HCT116 (cell line): ENCODE results near the gene CAPN13. TPM values are rescaled to one million over a fixed set of nuclear protein-coding genes. Genes with fewer than 3 reads are reported as not detected.

ENCODE experiments used
- ATAC-seq: fragments of 200-7000 bp; cut with Tn5 transposase; 2 replicates; pipeline ENCODE4 v1.9.1; 2020; ENCODE audit warnings: mild to moderate bottlenecking, moderate library complexity
- BruUV-seq: library from RNA; stranded (reverse); fragments of 400-500 nt; replicated peaks from 2 replicates; lab custom pipeline; 2021; lab: Mats Ljungman, UMichigan
- CTCF ChIA-PET: fragments of 300-600 bp; sonication (Branson Sonifier 250); formaldehyde crosslinking; loops from one replicate; lab custom pipeline; 2021; ENCODE audit warnings: antibody characterized with exemption; lab: Charles Lee
- POLR2A ChIA-PET: fragments of 300-600, 350-600 bp; sonication (Branson Sonifier 250); formaldehyde crosslinking; loops from one replicate; lab custom pipeline; 2021; ENCODE audit warnings: antibody characterized with exemption; lab: Charles Lee
- RAD21 ChIA-PET, 2 experiments: fragments of 300-600 bp; sonication (Branson Sonifier 250); formaldehyde crosslinking; loops; one replicate each; lab custom pipeline; 2023; ENCODE audit warnings: low total read pairs in 2 of 2; ENCODE audit not compliant: uncharacterized antibody in 2 of 2, unreplicated experiment in 2 of 2, low non-redundant PET in 1 of 2; lab: Charles Lee
- DNase-seq: peaks from one replicate; pipeline ENCODE4 v3.0.0-alpha.2; 2010; ENCODE audit warnings: low read depth, low spot score
- H2AFZ ChIP-seq: fragments of 200-600 bp; shearing (Covaris generic), sonication (generic); 2 replicates; pipeline ENCODE4 v1.6.1; 2017; ENCODE audit warnings: low read depth, mixed run types, mixed read lengths, antibody characterized with exemption, low read length; ENCODE audit not compliant: poor library complexity, severe bottlenecking
- H3K27ac ChIP-seq: 2 replicates; pipeline ENCODE4 v1.5.1; 2012; ENCODE audit warnings: low read depth, low read length
- H3K27me3 ChIP-seq: fragments of 200-600 bp; sonication (generic); 2 replicates; pipeline ENCODE4 v1.6.1; 2016; ENCODE audit warnings: mixed run types, low read length, mixed read lengths; ENCODE audit not compliant: insufficient read depth
- H3K36me3 ChIP-seq, 2 experiments: fragments of 200-500 bp in 1 of 2; fragments of 200-600 bp in 1 of 2; sonication (Bioruptor generic) in 1 of 2; sonication (generic) in 1 of 2; 2 replicates each; pipeline versions ENCODE4 v1.5.1 to v1.6.1; 2014 to 2016; ENCODE audit warnings: low read length in 2 of 2, inconsistent platforms in 1 of 2, mixed read lengths in 1 of 2, mixed run types in 1 of 2; ENCODE audit not compliant: insufficient read depth in 2 of 2, control insufficient read depth in 1 of 2
- H3K4me1 ChIP-seq, 2 experiments: fragments of 200-600 bp in 1 of 2; sonication (generic) in 1 of 2; 2 replicates each; pipeline versions ENCODE4 v1.5.1 to v1.6.1; 2012 to 2017; ENCODE audit warnings: low read length in 2 of 2, inconsistent platforms in 1 of 2, mild to moderate bottlenecking in 1 of 2, mixed read lengths in 1 of 2, mixed run types in 1 of 2, moderate library complexity in 1 of 2; ENCODE audit not compliant: insufficient read depth in 2 of 2, control insufficient read depth in 1 of 2
- H3K4me2 ChIP-seq: fragments of 200-600 bp; sonication (generic); 2 replicates; pipeline ENCODE4 v1.6.1; 2017; ENCODE audit warnings: mixed run types, low read length, mixed read lengths
- H3K4me3 ChIP-seq, 2 experiments: fragments of 200-600 bp in 1 of 2; sonication (generic) in 1 of 2; replicated peaks in 1 of 2; 2 replicates each; pipeline ENCODE4 v1.5.1; 2011 to 2016; ENCODE audit warnings: low read length in 2 of 2, control low read depth in 1 of 2, low read depth in 1 of 2, mild to moderate bottlenecking in 1 of 2, mixed read lengths in 1 of 2, mixed run types in 1 of 2
- H3K79me2 ChIP-seq: fragments of 200-600 bp; sonication (generic); 2 replicates; pipeline ENCODE4 v1.6.1; 2017; ENCODE audit warnings: mild to moderate bottlenecking, mixed run types, low read length, moderate library complexity, mixed read lengths; ENCODE audit not compliant: insufficient read depth
- H3K9ac ChIP-seq: fragments of 200-600 bp; sonication (generic); 2 replicates; pipeline ENCODE4 v1.6.1; 2016; ENCODE audit warnings: low read length, mixed read lengths
- H3K9me2 ChIP-seq: fragments of 200-600 bp; sonication (generic), shearing (Covaris generic); 2 replicates; pipeline ENCODE4 v1.6.1; 2017; ENCODE audit warnings: mixed run types, mild to moderate bottlenecking, moderate library complexity; ENCODE audit not compliant: insufficient read depth
- H3K9me3 ChIP-seq, 2 experiments: fragments of 200-500 bp in 1 of 2; fragments of 200-600 bp in 1 of 2; sonication (Bioruptor generic) in 1 of 2; sonication (generic) in 1 of 2; 2 replicates each; pipeline ENCODE4 v1.6.1; 2014 to 2017; ENCODE audit warnings: low read length in 2 of 2, mixed read lengths in 2 of 2, inconsistent platforms in 1 of 2, low read depth in 1 of 2, mild to moderate bottlenecking in 1 of 2, mixed run types in 1 of 2, moderate library complexity in 1 of 2; ENCODE audit not compliant: control insufficient read depth in 1 of 2, insufficient read depth in 1 of 2
- H4K20me1 ChIP-seq: fragments of 200-600 bp; sonication (generic), shearing (Covaris generic); 2 replicates; pipeline ENCODE4 v1.6.1; 2017; ENCODE audit warnings: mixed run types, mild to moderate bottlenecking, moderate library complexity; ENCODE audit not compliant: insufficient read depth
- ATF3 ChIP-seq: IDR thresholded peaks from 2 replicates; pipeline ENCODE4 v1.6.1; 2012
- CBX3 ChIP-seq: IDR thresholded peaks from 2 replicates; pipeline ENCODE4 v1.6.1; 2012; ENCODE audit warnings: low read depth
- CEBPB ChIP-seq: IDR thresholded peaks from 2 replicates; pipeline ENCODE4 v1.6.1; 2012; ENCODE audit warnings: low read depth
- EGR1 ChIP-seq: IDR thresholded peaks from 2 replicates; pipeline ENCODE4 v1.6.1; 2012; ENCODE audit warnings: low read depth
- ELF1 ChIP-seq: IDR thresholded peaks from 2 replicates; pipeline ENCODE4 v1.6.1; 2012; ENCODE audit warnings: low read depth, borderline replicate concordance
- EZH2 ChIP-seq: fragments of 200-600 bp; sonication (generic); IDR thresholded peaks from 2 replicates; pipeline ENCODE4 v1.6.1; 2017; ENCODE audit warnings: antibody characterized with exemption, mixed run types
- EZH2phosphoT487 ChIP-seq: fragments of 200-600 bp; IDR thresholded peaks from 2 replicates; pipeline ENCODE4 v1.6.1; 2018; ENCODE audit warnings: antibody characterized with exemption, borderline replicate concordance
- FOSL1 ChIP-seq: IDR thresholded peaks from 2 replicates; pipeline ENCODE4 v1.6.1; 2012; ENCODE audit warnings: low read depth
- JUND ChIP-seq: IDR thresholded peaks from 2 replicates; pipeline ENCODE4 v1.6.1; 2012
- MAX ChIP-seq: IDR thresholded peaks from 2 replicates; pipeline ENCODE4 v1.6.1; 2012
- POLR2AphosphoS5 ChIP-seq: IDR thresholded peaks from 2 replicates; pipeline ENCODE4 v1.6.1; 2011; ENCODE audit warnings: mild to moderate bottlenecking, low read depth, low read length, moderate library complexity
- SP1 ChIP-seq: IDR thresholded peaks from 2 replicates; pipeline ENCODE4 v1.6.1; 2012; ENCODE audit warnings: low read depth
- SRF ChIP-seq: IDR thresholded peaks from 2 replicates; pipeline ENCODE4 v1.6.1; 2012; ENCODE audit warnings: low read depth
- TCF7L2 ChIP-seq: IDR thresholded peaks from 2 replicates; pipeline ENCODE4 v1.7.0; 2011; ENCODE audit warnings: borderline replicate concordance, inconsistent platforms; ENCODE audit not compliant: insufficient read depth, insufficient read length; ENCODE audit errors: extremely low read depth
- YY1 ChIP-seq: IDR thresholded peaks from 2 replicates; pipeline ENCODE4 v1.6.1; 2011; ENCODE audit warnings: low read length, low read depth, moderate library complexity, mild to moderate bottlenecking; ENCODE audit not compliant: insufficient replicate concordance; ENCODE audit errors: extremely low read depth
- ZFX ChIP-seq: fragments of 450-650 bp; IDR thresholded peaks from 2 replicates; pipeline ENCODE4 v1.6.1; 2017
- ZNF274 ChIP-seq: fragments of 200-500 bp; sonication (Bioruptor generic); IDR thresholded peaks from 2 replicates; pipeline ENCODE4 v1.6.1; 2014; ENCODE audit warnings: mild to moderate bottlenecking, low read depth, low read length, inconsistent platforms
- intact Hi-C: fragments of 100-400 bp; cut with micrococcal nuclease; formaldehyde crosslinking; loops from 2 replicates; pipeline ENCODE4 v1.10.0; 2022
- total RNA-seq: library from RNA; stranded (reverse); gene quantifications from one replicate; pipeline ENCODE4 v1.2.1, GENCODE V29; 2021; ENCODE audit not compliant: unreplicated experiment

The CAPN13 gene
- total RNA-seq, 1 experiment from 2014 or later, result 0.25 TPM

GRCh38 chr2:30711646-30712085 is 95.6 kb downstream of the CAPN13 start (continued):
- peak; percentile 53 for TF ChIP-seq YY1
- TF ChIP-seq TCF7L2, result no peak

- no peak for TF ChIP-seq MAX
- no peak for TF ChIP-seq ZNF274
- no peak for TF ChIP-seq SP1
- no peak for TF ChIP-seq CEBPB
- TF ChIP-seq CBX3, result no peak
- TF ChIP-seq ELF1, result no peak
- no peak for TF ChIP-seq ZFX
- TF ChIP-seq EZH2phosphoT487, result no peak
- no peak for TF ChIP-seq EZH2
- TF ChIP-seq EGR1, result no peak
- no peak for TF ChIP-seq SRF
- TF ChIP-seq ATF3, result no peak
- no peak for TF ChIP-seq FOSL1
- TF ChIP-seq JUND, result no peak
- TF ChIP-seq POLR2AphosphoS5, result no peak
- TF ChIP-seq, all 23 proteins: peak for 0
- POLR2A ChIA-PET, result no interaction called here
- no peak overlapping the region for H3K4me2 ChIP-seq
- H3K36me3 ChIP-seq, result no peaks in the 10 kb centered on the region
- no peaks in the 10 kb centered on the region for H3K27me3 ChIP-seq
- H3K27ac ChIP-seq, result no peak overlapping the region
- H3K9me3 ChIP-seq, result peaks cover 3% of the 10 kb centered on the region in 2 experiments; a peak in 1 of 4 replicates
- H3K4me1 ChIP-seq, result no peaks in the 10 kb centered on the region
- BruUV-seq, result no TSS peak
- H3K9ac ChIP-seq, result no peak overlapping the region
- no peak for ATAC-seq
- H3K79me2 ChIP-seq, result no peaks in the 10 kb centered on the region
- H2AFZ ChIP-seq, result no peak overlapping the region
- CTCF ChIA-PET, result interaction anchor here (1.5 to 5.9 kb wide), 5 partner anchors 152 to 546 kb away, joined by 6 to 152 read pairs (median 33); no protein-coding TSS in a partner anchor
- H3K9me2 ChIP-seq, result no peaks in the 10 kb centered on the region
- intact Hi-C loops, result loop anchor here (10.0 kb wide), 2 partner anchors 724 to 1124 kb away; no protein-coding TSS in a partner anchor
- no peaks in the 10 kb centered on the region for H4K20me1 ChIP-seq
- RAD21 ChIA-PET, result no interaction called here
- H3K4me3 ChIP-seq, result no peak overlapping the region
- no peak for DNase-seq
Measured at GRCh38 chr2:30710461-30710860, 96.8 kb downstream of the CAPN13 start.
